ENCODE data around the gene EIF4B. TPM values are rescaled to one million over a fixed set of nuclear protein-coding genes. Genes with fewer than 3 reads are reported as not detected.

Gene EIF4B
- total RNA-seq, 1 experiment from 2014 or later: 531 TPM

- no peaks in the 10 kb centered on the region for H4K20me1 ChIP-seq (ENCODE audit: insufficient read depth)
- DNase-seq: no peak
- H3K79me2 ChIP-seq (ENCODE audit: low read depth): peaks cover 14% of the 10 kb centered on the region; the same call in 1 of the 2 replicates
- peaks cover 9% of the 10 kb centered on the region for H3F3A ChIP-seq (ENCODE audit: insufficient read depth, low read depth)
- H3K27ac ChIP-seq: no peak overlapping the region
- H3K4me1 ChIP-seq (replicated peaks; ENCODE audit: insufficient read depth): peaks cover 12% of the 10 kb centered on the region
- no peak overlapping the region for H2AFZ ChIP-seq
- H3K4me2 ChIP-seq: no peak overlapping the region
- H3K9me3 ChIP-seq (ENCODE audit: insufficient read depth, low read depth): no peaks in the 10 kb centered on the region
- H3K27me3 ChIP-seq (ENCODE audit: insufficient read depth, low read depth): no peaks in the 10 kb centered on the region
- no peaks in the 10 kb centered on the region for H3K9me2 ChIP-seq (ENCODE audit: insufficient read depth)
- ChIA-PET CTCF (no interaction called here), POLR2A (ENCODE audit: unreplicated experiment) (no interaction called here)
- intact Hi-C loops (cut with micrococcal nuclease; ENCODE audit: unreplicated experiment): no loop called here
- H3K4me3 ChIP-seq: no peak overlapping the region
- TF ChIP-seq CTCF (conservative IDR thresholded peaks at IDR 0.05): no peak
- no peak for TF ChIP-seq EZH2 (IDR thresholded peaks at IDR 0.05; ENCODE audit: low read depth)
- H3K36me3 ChIP-seq (ENCODE audit: low read depth): no peaks in the 10 kb centered on the region
- BruUV-seq (replicated peaks): no TSS peak
Measured at GRCh38 chr12:53073881-53074280, 67.6 kb downstream of the EIF4B start.

GRCh38 chr12:53074283-53074998 is 68.2 kb downstream of the EIF4B start:
- no peaks in the 10 kb centered on the region for H3K27me3 ChIP-seq (ENCODE audit: insufficient read depth, low read depth)
- no peak overlapping the region for H3K4me3 ChIP-seq
- ChIA-PET POLR2A (ENCODE audit: unreplicated experiment) (no interaction called here), CTCF (no interaction called here)
- H3K4me2 ChIP-seq: no peak overlapping the region
- H3K36me3 ChIP-seq (ENCODE audit: low read depth): no peaks in the 10 kb centered on the region
- intact Hi-C loops (cut with micrococcal nuclease; ENCODE audit: unreplicated experiment): no loop called here
- no peak overlapping the region for H3K27ac ChIP-seq
- no peaks in the 10 kb centered on the region for H3K9me2 ChIP-seq (ENCODE audit: insufficient read depth)
- TF ChIP-seq CTCF (conservative IDR thresholded peaks at IDR 0.05): no peak
- TF ChIP-seq EZH2 (IDR thresholded peaks at IDR 0.05; ENCODE audit: low read depth): no peak
- H3K4me1 ChIP-seq (replicated peaks; ENCODE audit: insufficient read depth): peaks cover 12% of the 10 kb centered on the region
- peaks cover 10% of the 10 kb centered on the region for H3F3A ChIP-seq (ENCODE audit: insufficient read depth, low read depth)
- H4K20me1 ChIP-seq (ENCODE audit: insufficient read depth): no peaks in the 10 kb centered on the region
- DNase-seq: no peak
- BruUV-seq (replicated peaks): no TSS peak
- H3K9me3 ChIP-seq (ENCODE audit: insufficient read depth, low read depth): no peaks in the 10 kb centered on the region
- H2AFZ ChIP-seq: no peak overlapping the region
- peaks cover 14% of the 10 kb centered on the region; the same call in 1 of the 2 replicates for H3K79me2 ChIP-seq (ENCODE audit: low read depth)

GRCh38 chr12:53074999-53075370 is 68.7 kb downstream of the EIF4B start:
- Histone ChIP-seq H3K36me3 (ENCODE audit: low read depth) (no peaks in the 10 kb centered on the region), H3K4me3 (no peak overlapping the region), H3K27me3 (ENCODE audit: insufficient read depth, low read depth) (no peaks in the 10 kb centered on the region), H3K4me1 (replicated peaks; ENCODE audit: insufficient read depth) (peaks cover 15% of the 10 kb centered on the region), H2AFZ (no peak overlapping the region), H3K4me2 (no peak overlapping the region), H3K79me2 (ENCODE audit: low read depth) (peaks cover 14% of the 10 kb centered on the region; the same call in 1 of the 2 replicates), H3K9me2 (ENCODE audit: insufficient read depth) (no peaks in the 10 kb centered on the region), H3F3A (ENCODE audit: insufficient read depth, low read depth) (peaks cover 16% of the 10 kb centered on the region), H4K20me1 (ENCODE audit: insufficient read depth) (no peaks in the 10 kb centered on the region), H3K27ac (no peak overlapping the region), H3K9me3 (ENCODE audit: insufficient read depth, low read depth) (no peaks in the 10 kb centered on the region)
- no TSS peak for BruUV-seq (replicated peaks)
- DNase-seq: no peak
- intact Hi-C loops (cut with micrococcal nuclease; ENCODE audit: unreplicated experiment): no loop called here
- ChIA-PET CTCF (no interaction called here), POLR2A (ENCODE audit: unreplicated experiment) (no interaction called here)
- no peak for TF ChIP-seq EZH2 (IDR thresholded peaks at IDR 0.05; ENCODE audit: low read depth)
- TF ChIP-seq CTCF (conservative IDR thresholded peaks at IDR 0.05): no peak
